Nephron progenitor cell (in vitro differentiated cells): ENCODE data around the gene RAD51B.

Experiments
- DNase-seq: peaks from one replicate; pipeline ENCODE4 v3.0.0; 2021
- H3K27ac Mint-ChIP-seq: 2 replicates; pipeline ENCODE4 v1.8.0; 2021; ENCODE audit warnings: mild to moderate bottlenecking, moderate library complexity, mixed read lengths
- H3K27me3 Mint-ChIP-seq: 2 replicates; pipeline ENCODE4 v1.8.0; 2021; ENCODE audit warnings: mild to moderate bottlenecking, low read depth, mixed read lengths; ENCODE audit not compliant: poor library complexity
- H3K36me3 Mint-ChIP-seq: 2 replicates; pipeline ENCODE4 v1.8.0; 2021; ENCODE audit warnings: low read depth, mixed read lengths
- H3K4me1 Mint-ChIP-seq: 2 replicates; pipeline ENCODE4 v1.8.0; 2021; ENCODE audit warnings: mixed read lengths
- H3K4me3 Mint-ChIP-seq: 2 replicates; pipeline ENCODE4 v1.8.0; 2021; ENCODE audit warnings: mild to moderate bottlenecking, moderate library complexity, mixed read lengths
- H3K9me3 Mint-ChIP-seq: 2 replicates; pipeline ENCODE4 v1.8.0; 2021; ENCODE audit warnings: mild to moderate bottlenecking, moderate library complexity, mixed read lengths
- CTCF ChIP-seq: fragments of 200-600 bp; sonication (generic); IDR thresholded peaks from 2 replicates; pipeline ENCODE4 v1.5.0; 2021; ENCODE audit warnings: antibody characterized with exemption

The RAD51B gene

GRCh38 chr14:68758301-68758700 lies 938.7 kb downstream of the RAD51B start:
- no peak for TF ChIP-seq CTCF
- no peak overlapping the region for H3K4me3 Mint-ChIP-seq
- DNase-seq: no peak
- H3K27me3 Mint-ChIP-seq: peaks cover 6% of the 10 kb centered on the region
- H3K9me3 Mint-ChIP-seq: no peaks in the 10 kb centered on the region
- H3K27ac Mint-ChIP-seq: no peak overlapping the region
- no peaks in the 10 kb centered on the region for H3K36me3 Mint-ChIP-seq
- peaks cover 88% of the 10 kb centered on the region for H3K4me1 Mint-ChIP-seq

- Mint-ChIP-seq H3K27me3 (peaks cover 6% of the 10 kb centered on the region), H3K9me3 (no peaks in the 10 kb centered on the region), H3K4me1 (peaks cover 95% of the 10 kb centered on the region), H3K36me3 (no peaks in the 10 kb centered on the region), H3K4me3 (no peak overlapping the region), H3K27ac (no peak overlapping the region)
- no peak for DNase-seq
- TF ChIP-seq CTCF: no peak
Measured at GRCh38 chr14:68759017-68759560, 939.5 kb downstream of the RAD51B start.

GRCh38 chr14:68759937-68760336 lies 940.4 kb downstream of the RAD51B start:
- no peak for DNase-seq
- Mint-ChIP-seq H3K36me3 (no peaks in the 10 kb centered on the region), H3K4me3 (peak overlapping the region; percentile 39), H3K27ac (peak overlapping the region; percentile 31), H3K4me1 (peaks cover 99% of the 10 kb centered on the region), H3K27me3 (peaks cover 6% of the 10 kb centered on the region), H3K9me3 (no peaks in the 10 kb centered on the region)
- no peak for TF ChIP-seq CTCF

GRCh38 chr14:68760761-68761160 lies 941.2 kb downstream of the RAD51B start:
- peaks cover 99% of the 10 kb centered on the region for H3K4me1 Mint-ChIP-seq
- no peak for TF ChIP-seq CTCF
- H3K9me3 Mint-ChIP-seq: no peaks in the 10 kb centered on the region
- DNase-seq: no peak
- no peak overlapping the region for H3K27ac Mint-ChIP-seq
- H3K4me3 Mint-ChIP-seq: no peak overlapping the region
- peaks cover 6% of the 10 kb centered on the region for H3K27me3 Mint-ChIP-seq
- H3K36me3 Mint-ChIP-seq: no peaks in the 10 kb centered on the region

- peaks cover 99% of the 10 kb centered on the region for H3K4me1 Mint-ChIP-seq
Measured at GRCh38 chr14:68761391-68761790, 941.8 kb downstream of the RAD51B start.

More at GRCh38 chr14:68761391-68761790, 941.8 kb downstream of the RAD51B start:
- Mint-ChIP-seq H3K4me3 (no peak overlapping the region), H3K27me3 (peaks cover 6% of the 10 kb centered on the region), H3K9me3 (no peaks in the 10 kb centered on the region), H3K36me3 (no peaks in the 10 kb centered on the region), H3K27ac (no peak overlapping the region)
- TF ChIP-seq CTCF: no peak
- DNase-seq: no peak
